HFF-Myc (cell line): Measurements from ENCODE around the gene GFI1.

Source experiments
- DNase-seq: peaks from one replicate; pipeline ENCODE4 v3.0.0-alpha.2; 2011; ENCODE audit warnings: low read depth; ENCODE audit errors: extremely low read depth
- H3K4me3 ChIP-seq: replicated peaks from 2 replicates; pipeline ENCODE4 v1.5.1; 2011; ENCODE audit warnings: low read depth, mild to moderate bottlenecking, control low read depth, low read length
- CTCF ChIP-seq: IDR thresholded peaks from 2 replicates; pipeline ENCODE4 v1.5.1; 2012; ENCODE audit warnings: mild to moderate bottlenecking, low read depth, low read length, control low read depth; ENCODE audit errors: missing control alignments

The GFI1 gene

GRCh38 chr1:92511541-92511940 is 24.8 kb upstream of the GFI1 start:
- no peak for TF ChIP-seq CTCF
- no peak for DNase-seq

GRCh38 chr1:92509619-92510018 is 22.9 kb upstream of the GFI1 start:
- TF ChIP-seq CTCF = no peak
- no peak for DNase-seq
- H3K4me3 ChIP-seq = no peak overlapping the region

More at GRCh38 chr1:92511541-92511940, 24.8 kb upstream of the GFI1 start:
- H3K4me3 ChIP-seq = no peak overlapping the region

- no peak for DNase-seq
- TF ChIP-seq CTCF = no peak
- no peak overlapping the region for H3K4me3 ChIP-seq
These were observed 18.4 kb upstream of the GFI1 start for GRCh38 chr1:92505015-92505692.

GRCh38 chr1:92504291-92505014 is 17.7 kb upstream of the GFI1 start:
- no peak for TF ChIP-seq CTCF
- no peak overlapping the region for H3K4me3 ChIP-seq
- DNase-seq = no peak

GRCh38 chr1:92503926-92504285 is 17.2 kb upstream of the GFI1 start:
- no peak for DNase-seq
- no peak overlapping the region for H3K4me3 ChIP-seq
- TF ChIP-seq CTCF = no peak

- no peak for TF ChIP-seq CTCF
- no peak overlapping the region for H3K4me3 ChIP-seq
- DNase-seq = no peak
These were observed 16.6 kb upstream of the GFI1 start for GRCh38 chr1:92503043-92503925.
